ENCODE results near the gene ZC3H12D. TPM values are rescaled to one million over a fixed set of nuclear protein-coding genes. Genes with fewer than 3 reads are reported as not detected.

Gene ZC3H12D
- polyA plus RNA-seq, 3 donors: 0.96 to 4.7 (median 1.2) TPM

DNA sequence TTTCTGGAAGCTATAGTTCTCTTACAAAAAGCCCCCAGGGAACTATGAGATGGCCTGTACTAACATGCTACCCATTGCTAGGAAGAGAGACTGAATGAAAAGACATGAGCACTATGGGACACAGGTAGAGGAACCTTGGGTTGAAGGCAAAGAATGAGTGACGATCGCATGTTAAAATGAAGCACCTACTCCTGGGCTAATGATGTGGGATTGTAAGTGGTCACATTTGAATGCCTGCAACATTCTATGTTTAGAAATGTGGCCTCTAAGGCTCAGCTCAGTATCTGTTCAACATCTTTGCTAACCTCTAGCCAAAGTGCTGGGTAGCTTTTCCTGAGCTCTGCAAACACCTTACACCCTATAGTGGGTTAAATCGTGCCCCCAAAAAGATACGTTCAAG lies 5.2 kb upstream of the ZC3H12D start:
- no peak overlapping the region for H3K4me2 ChIP-seq (replicated peaks; ENCODE audit: extremely low read depth, low read length, poor library complexity, severe bottlenecking)
- no peak overlapping the region for H3K27ac ChIP-seq (ENCODE audit: low read depth in 1 of 2, low read length in 2 of 2)
- 86% methylated on average over 2 of the region's 4 CpGs for WGBS (ENCODE audit: insufficient coverage)
- Mint-ChIP-seq H3K27me3 (ENCODE audit: low read depth in 3 of 3) (peaks cover 0 to 2% (median 0%) of the 10 kb centered on the region in 3 donors), H3K4me1 (peaks cover 33% of the 10 kb centered on the region), H3K36me3 (no peaks in the 10 kb centered on the region), H3K9me3 (no peaks in the 10 kb centered on the region), H3K27ac (peak overlapping the region in 2 of 7 donors; percentile 82 to 83), H3K4me3 (no peak overlapping the region)
- no peaks in the 10 kb centered on the region for H3K36me3 ChIP-seq (replicated peaks in 1 of 2; ENCODE audit: control insufficient read depth in 1 of 2, insufficient read depth in 2 of 2, low read length in 2 of 2)
- no peak for DNase-seq
- TF ChIP-seq CTCF (IDR thresholded peaks at IDR 0.05): no peak
- intact Hi-C loops (cut with micrococcal nuclease): no loop called here
- H2AFZ ChIP-seq (ENCODE audit: insufficient read depth, low read depth, low read length, poor library complexity, severe bottlenecking): no peak overlapping the region
- no peaks in the 10 kb centered on the region for H3K9me3 ChIP-seq (replicated peaks in 1 of 2; ENCODE audit: control insufficient read depth in 1 of 2, insufficient read depth in 1 of 2, low read length in 2 of 2)
- no peak overlapping the region for H3K4me3 ChIP-seq (replicated peaks in 1 of 3; ENCODE audit: low read depth in 2 of 3, low read length in 3 of 3)
- H3K79me2 ChIP-seq (ENCODE audit: insufficient read depth, low read length): no peaks in the 10 kb centered on the region
- H4K20me1 ChIP-seq (ENCODE audit: insufficient read depth, low read length): no peaks in the 10 kb centered on the region
- no peaks in the 10 kb centered on the region for H3K27me3 ChIP-seq (ENCODE audit: control insufficient read depth in 2 of 2, insufficient read depth in 2 of 2, low read length in 2 of 2)
- peaks cover 8 to 9% of the 10 kb centered on the region in 2 donors for H3K4me1 ChIP-seq (ENCODE audit: control insufficient read depth in 1 of 2, insufficient read depth in 2 of 2, low read length in 2 of 2)
- no peak overlapping the region for H3K9ac ChIP-seq (ENCODE audit: insufficient read depth, low read length, poor library complexity, severe bottlenecking)

GRCh38 chr6:149488815-149489214 lies 4.0 kb upstream of the ZC3H12D start:
- WGBS (ENCODE audit: insufficient coverage): no CpG with 5 or more reads among the region's 3 CpGs
- H3K9me3 Mint-ChIP-seq: no peaks in the 10 kb centered on the region
- no peaks in the 10 kb centered on the region for H3K9me3 ChIP-seq (replicated peaks in 1 of 2; ENCODE audit: control insufficient read depth in 1 of 2, insufficient read depth in 1 of 2, low read length in 2 of 2)
- no peaks in the 10 kb centered on the region for H3K36me3 ChIP-seq (replicated peaks in 1 of 2; ENCODE audit: control insufficient read depth in 1 of 2, insufficient read depth in 2 of 2, low read length in 2 of 2)
- no peak overlapping the region for H3K4me3 ChIP-seq (replicated peaks in 1 of 3; ENCODE audit: low read depth in 2 of 3, low read length in 3 of 3)
- no peaks in the 10 kb centered on the region for H3K79me2 ChIP-seq (ENCODE audit: insufficient read depth, low read length)
- no peak overlapping the region for H3K4me2 ChIP-seq (replicated peaks; ENCODE audit: extremely low read depth, low read length, poor library complexity, severe bottlenecking)
- no peak overlapping the region for H3K27ac ChIP-seq (ENCODE audit: low read depth in 1 of 2, low read length in 2 of 2)
- H2AFZ ChIP-seq (ENCODE audit: insufficient read depth, low read depth, low read length, poor library complexity, severe bottlenecking): no peak overlapping the region
- no peak for TF ChIP-seq CTCF (IDR thresholded peaks at IDR 0.05)
- no peak overlapping the region for H3K9ac ChIP-seq (ENCODE audit: insufficient read depth, low read length, poor library complexity, severe bottlenecking)
- no peaks in the 10 kb centered on the region for H3K36me3 Mint-ChIP-seq
- peak overlapping the region in 1 of 2 donors; percentile 4 for H3K4me3 Mint-ChIP-seq
- peak in 1 of 3 donors; percentile 83 for DNase-seq
- peak overlapping the region in 3 of 7 donors; percentile 66 to 94 (median 93) for H3K27ac Mint-ChIP-seq
- no peaks in the 10 kb centered on the region for H4K20me1 ChIP-seq (ENCODE audit: insufficient read depth, low read length)
- intact Hi-C loops (cut with micrococcal nuclease): no loop called here
- H3K27me3 Mint-ChIP-seq (ENCODE audit: low read depth in 3 of 3): peaks cover 0 to 5% (median 2%) of the 10 kb centered on the region in 3 donors
- peaks cover 43% of the 10 kb centered on the region for H3K4me1 Mint-ChIP-seq
- H3K4me1 ChIP-seq (ENCODE audit: control insufficient read depth in 1 of 2, insufficient read depth in 2 of 2, low read length in 2 of 2): peaks cover 20% of the 10 kb centered on the region in 2 donors
- H3K27me3 ChIP-seq (ENCODE audit: control insufficient read depth in 2 of 2, insufficient read depth in 2 of 2, low read length in 2 of 2): no peaks in the 10 kb centered on the region
